BLaER1 (cell line): Measurements from ENCODE around the gene CDK12.

Experiments
- H3K27ac ChIP-seq: shearing (Covaris generic); formaldehyde crosslinking; 2 replicates; pipeline ENCODE4 v1.8.1; 2022
- H3K27me3 ChIP-seq: shearing (Covaris generic); formaldehyde crosslinking; 2 replicates; pipeline ENCODE4 v1.8.1; 2022
- H3K36me3 ChIP-seq: shearing (Covaris generic); formaldehyde crosslinking; 2 replicates; pipeline ENCODE4 v1.8.1; 2022
- H3K4me1 ChIP-seq: shearing (Covaris generic); formaldehyde crosslinking; 2 replicates; pipeline ENCODE4 v1.8.1; 2022
- H3K4me2 ChIP-seq: shearing (Covaris generic); formaldehyde crosslinking; 2 replicates; pipeline ENCODE4 v1.8.1; 2022
- H3K4me3 ChIP-seq: shearing (Covaris generic); formaldehyde crosslinking; 2 replicates; pipeline ENCODE4 v1.8.1; 2022
- H3K9ac ChIP-seq: shearing (Covaris generic); formaldehyde crosslinking; 2 replicates; pipeline ENCODE4 v1.8.1; 2022
- H3K9me3 ChIP-seq: shearing (Covaris generic); formaldehyde crosslinking; 2 replicates; pipeline ENCODE4 v1.8.1; 2022
- H4K20me1 ChIP-seq: shearing (Covaris generic); formaldehyde crosslinking; 2 replicates; pipeline ENCODE4 v1.8.1; 2022
- Cebpa-rat ChIP-seq: shearing (Covaris generic); IDR thresholded peaks from 2 replicates; pipeline ENCODE4 v1.8.1; 2022

CDK12 gene

DNA sequence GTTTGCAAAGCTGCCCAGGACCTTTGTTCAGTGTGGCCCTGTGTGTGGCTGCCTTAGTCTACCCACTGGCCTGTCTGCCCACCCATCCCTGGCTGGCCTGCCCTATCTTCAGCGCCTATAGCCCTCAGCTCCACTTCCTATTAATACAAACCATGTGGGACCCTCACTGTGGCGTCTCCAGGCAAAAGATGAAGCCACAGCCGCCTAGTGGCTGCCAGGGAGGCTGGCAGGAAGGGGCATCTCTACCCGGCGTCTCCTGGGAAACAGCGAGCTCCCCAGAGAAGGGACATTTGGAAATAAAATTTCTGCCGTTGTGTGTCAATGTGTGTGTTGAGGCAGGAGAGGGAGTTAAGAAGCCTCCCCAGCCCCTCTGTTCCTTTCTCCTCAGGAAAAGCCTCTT, 114.9 kb downstream of the CDK12 start:
- Histone ChIP-seq H3K9me3 (no peaks in the 10 kb centered on the region; the same call in 1 of the 2 replicates), H3K4me3 (no peak overlapping the region), H3K27ac (no peak overlapping the region), H4K20me1 (no peaks in the 10 kb centered on the region), H3K4me1 (peaks cover 30% of the 10 kb centered on the region), H3K36me3 (no peaks in the 10 kb centered on the region), H3K27me3 (no peaks in the 10 kb centered on the region), H3K9ac (no peak overlapping the region), H3K4me2 (peak overlapping the region; percentile 72)
- no peak for TF ChIP-seq Cebpa-rat

GRCh38 chr17:39578272-39578671, 117.0 kb downstream of the CDK12 start:
- H3K9ac ChIP-seq, result no peak overlapping the region
- no peak overlapping the region for H3K4me3 ChIP-seq
- H3K36me3 ChIP-seq, result no peaks in the 10 kb centered on the region
- H3K27ac ChIP-seq, result no peak overlapping the region
- no peaks in the 10 kb centered on the region for H4K20me1 ChIP-seq
- TF ChIP-seq Cebpa-rat, result no peak
- H3K4me1 ChIP-seq, result peaks cover 25% of the 10 kb centered on the region
- H3K9me3 ChIP-seq, result no peaks in the 10 kb centered on the region
- H3K4me2 ChIP-seq, result no peak overlapping the region
- H3K27me3 ChIP-seq, result no peaks in the 10 kb centered on the region

DNA sequence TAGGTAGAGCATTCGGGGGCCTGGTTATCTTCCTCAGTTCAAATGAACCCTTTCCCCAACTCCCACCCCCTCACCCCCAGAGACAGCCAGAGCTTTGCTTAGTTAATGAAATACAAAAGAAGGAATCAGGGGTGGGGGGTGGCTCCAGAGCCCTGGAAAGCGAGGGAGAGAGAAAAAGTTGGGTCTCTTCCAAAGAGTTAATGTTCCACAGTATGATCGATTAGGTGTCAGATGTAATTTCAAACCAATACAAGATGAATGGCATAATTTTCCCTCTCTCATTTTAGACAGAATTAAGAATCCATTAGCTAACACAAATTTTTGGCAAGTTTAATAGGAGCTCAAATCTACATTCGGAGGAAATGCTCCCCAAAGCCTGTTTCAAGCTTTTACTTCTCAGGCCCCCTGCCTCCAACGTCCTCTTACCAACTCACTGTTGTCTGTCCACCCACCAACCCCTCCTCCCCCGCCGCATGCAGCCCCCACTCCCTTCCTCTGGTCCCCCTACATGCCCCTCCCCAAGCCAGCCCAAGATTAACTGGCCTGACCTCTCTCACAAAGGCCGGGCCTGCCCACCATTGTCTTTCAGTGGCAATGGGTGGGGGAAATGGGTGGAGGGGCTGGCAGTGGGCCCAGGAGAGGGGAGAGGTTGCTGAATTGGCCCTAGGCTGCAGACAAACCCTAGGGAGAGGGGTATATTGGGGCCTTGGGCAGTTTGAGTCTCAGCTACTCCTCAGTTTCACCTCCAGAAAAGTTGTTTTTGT, 118.2 kb downstream of the CDK12 start:
- no peaks in the 10 kb centered on the region for H3K9me3 ChIP-seq
- H3K27me3 ChIP-seq, result no peaks in the 10 kb centered on the region
- no peaks in the 10 kb centered on the region for H3K36me3 ChIP-seq
- no peak overlapping the region for H3K4me2 ChIP-seq
- H3K9ac ChIP-seq, result no peak overlapping the region
- no peak overlapping the region for H3K4me3 ChIP-seq
- H3K27ac ChIP-seq, result no peak overlapping the region
- no peaks in the 10 kb centered on the region for H4K20me1 ChIP-seq
- peaks cover 15% of the 10 kb centered on the region for H3K4me1 ChIP-seq
- TF ChIP-seq Cebpa-rat, result no peak

DNA sequence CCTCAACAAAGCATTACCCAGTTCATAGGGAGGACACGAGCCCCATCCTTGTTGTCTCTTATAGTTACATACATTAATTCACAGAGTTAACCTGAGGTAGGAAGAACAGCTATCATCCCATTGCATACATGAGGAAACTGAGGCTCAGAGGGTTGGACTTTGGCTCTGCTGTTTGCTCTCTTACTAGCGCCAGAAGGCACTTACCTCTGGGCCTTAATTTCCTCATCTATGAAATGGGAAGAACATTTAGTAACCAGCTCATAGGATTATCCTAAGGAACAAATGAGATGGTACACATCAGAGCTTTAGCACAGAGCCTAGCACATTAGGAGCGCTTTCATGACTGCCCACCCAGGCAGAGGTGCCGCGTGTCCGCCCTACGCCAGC, 118.8 kb downstream of the CDK12 start:
- no peaks in the 10 kb centered on the region for H4K20me1 ChIP-seq
- H3K4me1 ChIP-seq, result peaks cover 15% of the 10 kb centered on the region
- H3K27me3 ChIP-seq, result no peaks in the 10 kb centered on the region
- no peak overlapping the region for H3K4me2 ChIP-seq
- H3K9me3 ChIP-seq, result no peaks in the 10 kb centered on the region
- H3K27ac ChIP-seq, result no peak overlapping the region
- no peaks in the 10 kb centered on the region for H3K36me3 ChIP-seq
- TF ChIP-seq Cebpa-rat, result no peak
- H3K4me3 ChIP-seq, result no peak overlapping the region
- no peak overlapping the region for H3K9ac ChIP-seq

DNA sequence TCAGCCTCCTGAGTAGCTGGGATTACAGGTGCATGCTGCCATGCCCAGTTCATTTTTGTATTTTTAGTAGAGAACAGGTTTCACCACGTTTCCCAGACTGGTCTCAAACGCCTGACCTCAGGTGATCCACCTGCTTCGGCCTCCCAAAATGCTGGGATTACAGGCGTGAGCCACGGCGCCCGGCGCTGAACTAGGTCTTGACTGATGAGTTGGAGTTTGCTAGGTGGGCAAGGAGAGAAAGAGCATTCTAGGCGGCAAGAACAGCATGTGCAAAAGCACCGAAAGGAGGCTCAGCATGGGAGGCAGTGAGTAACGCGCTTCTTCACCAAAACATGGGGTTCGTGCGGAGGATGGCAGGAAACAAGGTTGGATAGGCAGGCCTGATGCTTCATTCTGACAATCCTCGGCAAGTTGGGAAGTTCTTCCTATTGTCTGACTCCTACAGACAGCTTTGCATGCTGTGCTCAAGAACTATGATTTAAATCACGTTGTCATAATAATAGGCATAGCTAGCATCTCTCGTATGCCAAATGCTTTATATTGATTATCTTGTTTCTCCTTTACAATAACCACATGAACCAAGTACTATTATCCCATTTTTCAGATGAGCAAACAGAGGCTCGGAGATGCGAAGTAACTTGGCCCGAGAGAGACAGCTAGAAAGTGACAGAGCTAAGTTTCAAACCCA, 119.9 kb downstream of the CDK12 start:
- no peak overlapping the region for H3K4me2 ChIP-seq
- H3K9ac ChIP-seq, result no peak overlapping the region
- H4K20me1 ChIP-seq, result no peaks in the 10 kb centered on the region
- no peak overlapping the region for H3K4me3 ChIP-seq
- no peak for TF ChIP-seq Cebpa-rat
- H3K27ac ChIP-seq, result no peak overlapping the region
- no peaks in the 10 kb centered on the region for H3K36me3 ChIP-seq
- peaks cover 8% of the 10 kb centered on the region for H3K4me1 ChIP-seq
- H3K27me3 ChIP-seq, result no peaks in the 10 kb centered on the region
- no peaks in the 10 kb centered on the region for H3K9me3 ChIP-seq

GRCh38 chr17:39581759-39582085, 120.4 kb downstream of the CDK12 start:
- H3K27me3 ChIP-seq, result no peaks in the 10 kb centered on the region
- no peak for TF ChIP-seq Cebpa-rat
- H4K20me1 ChIP-seq, result no peaks in the 10 kb centered on the region
- H3K36me3 ChIP-seq, result no peaks in the 10 kb centered on the region
- peaks cover 3% of the 10 kb centered on the region for H3K4me1 ChIP-seq
- no peaks in the 10 kb centered on the region for H3K9me3 ChIP-seq
- H3K4me3 ChIP-seq, result no peak overlapping the region
- H3K9ac ChIP-seq, result no peak overlapping the region
- H3K4me2 ChIP-seq, result no peak overlapping the region
- H3K27ac ChIP-seq, result no peak overlapping the region

- H3K27me3 ChIP-seq, result no peaks in the 10 kb centered on the region
- no peaks in the 10 kb centered on the region for H3K9me3 ChIP-seq
- H3K4me2 ChIP-seq, result no peak overlapping the region
- H3K27ac ChIP-seq, result no peak overlapping the region
- H3K4me1 ChIP-seq, result no peaks in the 10 kb centered on the region
- TF ChIP-seq Cebpa-rat, result no peak
- no peaks in the 10 kb centered on the region for H3K36me3 ChIP-seq
- H4K20me1 ChIP-seq, result no peaks in the 10 kb centered on the region; the same call in 1 of the 2 replicates
- H3K9ac ChIP-seq, result no peak overlapping the region
- H3K4me3 ChIP-seq, result no peak overlapping the region
Observed at GRCh38 chr17:39582658-39583057, 121.4 kb downstream of the CDK12 start.
